ENCODE measurements around the gene PPFIBP2.

DNA sequence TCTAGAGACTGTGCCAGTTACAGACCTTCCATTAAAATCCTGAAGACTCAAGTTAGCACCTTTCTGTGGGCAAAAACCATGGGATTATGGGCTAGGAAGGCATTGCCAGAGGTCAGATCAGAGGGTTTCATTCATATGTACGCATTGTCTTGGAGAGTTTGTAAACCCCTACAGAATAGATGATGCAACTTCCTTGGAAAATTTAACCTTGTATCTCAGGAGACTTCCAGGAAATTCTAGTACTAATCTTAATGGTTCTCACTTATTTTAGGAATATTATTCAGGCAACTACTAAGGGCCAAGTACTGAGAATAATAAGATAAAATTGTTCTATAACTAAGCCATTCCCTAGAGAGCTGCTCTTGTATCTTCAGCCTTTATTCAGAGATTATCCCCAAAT lies 21.5 kb upstream of the PPFIBP2 start:
- TF ChIP-seq POLR2A (IDR thresholded peaks at IDR 0.05) (no peak), POLR2AphosphoS5 (IDR thresholded peaks at IDR 0.05) (no peak)
- TF ChIP-seq, protein P1, sequence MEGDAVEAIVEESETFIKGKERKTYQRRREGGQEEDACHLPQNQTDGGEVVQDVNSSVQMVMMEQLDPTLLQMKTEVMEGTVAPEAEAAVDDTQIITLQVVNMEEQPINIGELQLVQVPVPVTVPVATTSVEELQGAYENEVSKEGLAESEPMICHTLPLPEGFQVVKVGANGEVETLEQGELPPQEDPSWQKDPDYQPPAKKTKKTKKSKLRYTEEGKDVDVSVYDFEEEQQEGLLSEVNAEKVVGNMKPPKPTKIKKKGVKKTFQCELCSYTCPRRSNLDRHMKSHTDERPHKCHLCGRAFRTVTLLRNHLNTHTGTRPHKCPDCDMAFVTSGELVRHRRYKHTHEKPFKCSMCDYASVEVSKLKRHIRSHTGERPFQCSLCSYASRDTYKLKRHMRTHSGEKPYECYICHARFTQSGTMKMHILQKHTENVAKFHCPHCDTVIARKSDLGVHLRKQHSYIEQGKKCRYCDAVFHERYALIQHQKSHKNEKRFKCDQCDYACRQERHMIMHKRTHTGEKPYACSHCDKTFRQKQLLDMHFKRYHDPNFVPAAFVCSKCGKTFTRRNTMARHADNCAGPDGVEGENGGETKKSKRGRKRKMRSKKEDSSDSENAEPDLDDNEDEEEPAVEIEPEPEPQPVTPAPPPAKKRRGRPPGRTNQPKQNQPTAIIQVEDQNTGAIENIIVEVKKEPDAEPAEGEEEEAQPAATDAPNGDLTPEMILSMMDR (IDR thresholded peaks at IDR 0.05), result no peak
